MCF 10A (cell line): ENCODE data around the gene PCDHA2. TPM values are rescaled to one million over a fixed set of nuclear protein-coding genes. Genes with fewer than 3 reads are reported as not detected.
A peak's percentile ranks its signal among the peaks of the same experiment; 100 is the strongest.
"Not testable (repeated sequence)": the region's sequence is repeated elsewhere in the genome, so short reads cannot be mapped to it uniquely, and the experiment has no call there.

Experiments
- BruUV-seq: library from RNA; stranded (reverse); fragments of 400-500 nt; replicated peaks from 2 replicates; lab custom pipeline; 2021; lab: Mats Ljungman, UMichigan
- CTCF ChIA-PET: fragments of 300-600 bp; sonication (Branson Sonifier 250); formaldehyde crosslinking; extraction: SDS; loops from one replicate; lab custom pipeline; 2021; ENCODE audit warnings: antibody characterized with exemption, inconsistent platforms; lab: Yijun Ruan, JAX
- POLR2A ChIA-PET: fragments of 300-600, 350-650 bp; sonication (Branson Sonifier 250); formaldehyde crosslinking; extraction: SDS; loops from one replicate; lab custom pipeline; 2020; ENCODE audit warnings: antibody characterized with exemption, inconsistent platforms; lab: Yijun Ruan, JAX
- DNase-seq: peaks from one replicate; pipeline ENCODE4 v3.0.0-alpha.2; 2018; ENCODE audit not compliant: unreplicated experiment
- H3K27ac Mint-ChIP-seq: one replicate; pipeline ENCODE4 v1.8.0; 2022; ENCODE audit warnings: mild to moderate bottlenecking, low read depth, mixed read lengths; ENCODE audit not compliant: unreplicated experiment
- H3K27me3 Mint-ChIP-seq: one replicate; pipeline ENCODE4 v1.8.0; 2022; ENCODE audit warnings: mixed read lengths; ENCODE audit not compliant: insufficient read depth, unreplicated experiment
- H3K36me3 Mint-ChIP-seq: one replicate; pipeline ENCODE4 v1.8.0; 2022; ENCODE audit warnings: mild to moderate bottlenecking, moderate library complexity, mixed read lengths; ENCODE audit not compliant: insufficient read depth, unreplicated experiment
- H3K4me1 Mint-ChIP-seq: one replicate; pipeline ENCODE4 v1.8.0; 2022; ENCODE audit warnings: mixed read lengths; ENCODE audit not compliant: insufficient read depth, unreplicated experiment
- H3K4me3 Mint-ChIP-seq: one replicate; pipeline ENCODE4 v1.8.0; 2022; ENCODE audit warnings: mild to moderate bottlenecking, moderate library complexity, mixed read lengths; ENCODE audit not compliant: unreplicated experiment
- H3K9me3 Mint-ChIP-seq: one replicate; pipeline ENCODE4 v1.8.0; 2022; ENCODE audit warnings: mixed read lengths; ENCODE audit not compliant: unreplicated experiment
- intact Hi-C: fragments of 100-400 bp; cut with micrococcal nuclease; formaldehyde crosslinking; loops from 2 replicates; pipeline ENCODE4 v1.14.1; 2022
- total RNA-seq: library from RNA; stranded (reverse); gene quantifications from 2 replicates; pipeline ENCODE4 v1.2.3, GENCODE V29; 2022
- TF ChIP-seq, protein P1 (sequence below): fragments of 200-600 bp; IDR thresholded peaks from one replicate; pipeline ENCODE4 v1.8.0; 2022; ENCODE audit warnings: antibody characterized with exemption, mild to moderate bottlenecking; ENCODE audit not compliant: unreplicated experiment

PCDHA2 gene
- total RNA-seq, 1 experiment from 2014 or later, result not detected

DNA sequence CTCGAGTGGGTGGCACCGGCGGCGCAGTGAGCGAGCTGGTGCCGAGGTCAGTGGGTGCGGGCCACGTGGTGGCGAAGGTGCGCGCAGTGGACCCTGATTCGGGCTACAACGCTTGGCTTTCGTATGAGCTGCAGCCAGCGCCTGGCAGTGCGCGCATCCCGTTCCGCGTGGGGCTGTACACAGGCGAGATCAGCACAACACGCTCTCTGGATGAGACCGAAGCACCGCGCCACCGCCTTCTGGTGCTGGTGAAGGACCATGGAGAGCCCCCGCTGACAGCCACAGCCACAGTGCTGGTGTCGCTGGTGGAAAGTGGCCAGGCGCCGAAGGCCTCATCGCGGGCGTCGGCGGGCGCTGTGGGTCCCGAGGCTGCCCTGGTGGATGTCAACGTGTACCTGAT lies 28.8 kb downstream of the PCDHA2 start:
- Mint-ChIP-seq H3K36me3 (peaks cover 5% of the 10 kb centered on the region), H3K4me3 (no peak overlapping the region), H3K9me3 (no peaks in the 10 kb centered on the region), H3K27me3 (no peaks in the 10 kb centered on the region), H3K4me1 (no peaks in the 10 kb centered on the region), H3K27ac (no peak overlapping the region)
- ChIA-PET CTCF (no interaction called here), POLR2A (no interaction called here)
- TF ChIP-seq, protein P1, sequence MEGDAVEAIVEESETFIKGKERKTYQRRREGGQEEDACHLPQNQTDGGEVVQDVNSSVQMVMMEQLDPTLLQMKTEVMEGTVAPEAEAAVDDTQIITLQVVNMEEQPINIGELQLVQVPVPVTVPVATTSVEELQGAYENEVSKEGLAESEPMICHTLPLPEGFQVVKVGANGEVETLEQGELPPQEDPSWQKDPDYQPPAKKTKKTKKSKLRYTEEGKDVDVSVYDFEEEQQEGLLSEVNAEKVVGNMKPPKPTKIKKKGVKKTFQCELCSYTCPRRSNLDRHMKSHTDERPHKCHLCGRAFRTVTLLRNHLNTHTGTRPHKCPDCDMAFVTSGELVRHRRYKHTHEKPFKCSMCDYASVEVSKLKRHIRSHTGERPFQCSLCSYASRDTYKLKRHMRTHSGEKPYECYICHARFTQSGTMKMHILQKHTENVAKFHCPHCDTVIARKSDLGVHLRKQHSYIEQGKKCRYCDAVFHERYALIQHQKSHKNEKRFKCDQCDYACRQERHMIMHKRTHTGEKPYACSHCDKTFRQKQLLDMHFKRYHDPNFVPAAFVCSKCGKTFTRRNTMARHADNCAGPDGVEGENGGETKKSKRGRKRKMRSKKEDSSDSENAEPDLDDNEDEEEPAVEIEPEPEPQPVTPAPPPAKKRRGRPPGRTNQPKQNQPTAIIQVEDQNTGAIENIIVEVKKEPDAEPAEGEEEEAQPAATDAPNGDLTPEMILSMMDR, result no peak
- intact Hi-C loops, result no loop called here
- DNase-seq, result no peak
- BruUV-seq, result no TSS peak

DNA sequence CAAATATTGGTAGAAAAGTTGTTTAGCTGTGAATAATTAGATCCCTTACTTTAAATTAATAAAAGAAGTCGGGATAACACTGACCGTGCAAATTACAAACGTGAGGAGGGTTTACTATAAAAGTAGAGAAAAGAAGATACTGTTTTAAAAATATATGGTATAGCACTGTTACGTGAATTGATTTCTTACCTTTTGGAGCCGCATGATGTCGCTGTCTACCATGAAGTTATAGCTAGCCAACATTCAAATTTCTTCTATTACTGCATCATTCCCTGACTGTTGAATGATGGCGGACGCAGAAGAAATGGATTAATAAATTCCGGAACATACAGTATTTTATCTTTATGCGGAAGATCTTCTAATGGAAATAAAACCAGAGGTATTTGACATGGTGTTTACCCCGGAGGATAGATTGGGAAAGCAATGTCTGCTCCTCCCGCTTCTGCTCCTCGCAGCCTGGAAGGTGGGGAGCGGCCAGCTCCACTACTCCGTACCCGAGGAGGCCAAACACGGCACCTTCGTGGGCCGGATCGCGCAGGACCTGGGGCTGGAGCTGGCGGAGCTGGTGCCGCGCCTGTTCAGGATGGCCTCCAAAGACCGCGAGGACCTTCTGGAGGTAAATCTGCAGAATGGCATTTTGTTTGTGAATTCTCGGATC lies 33.2 kb downstream of the PCDHA2 start, which contains the start of gene PCDHA6:
TSS of gene PCDHA6 (plus strand) at position 257 of the 658 bp plus-strand sequence. CDS start at position 389, 132 bp downstream.
- BruUV-seq, result TSS peak; percentile 39
- DNase-seq, result peak; percentile 48
- H3K9me3 Mint-ChIP-seq, result peaks cover 4% of the 10 kb centered on the region

DNA sequence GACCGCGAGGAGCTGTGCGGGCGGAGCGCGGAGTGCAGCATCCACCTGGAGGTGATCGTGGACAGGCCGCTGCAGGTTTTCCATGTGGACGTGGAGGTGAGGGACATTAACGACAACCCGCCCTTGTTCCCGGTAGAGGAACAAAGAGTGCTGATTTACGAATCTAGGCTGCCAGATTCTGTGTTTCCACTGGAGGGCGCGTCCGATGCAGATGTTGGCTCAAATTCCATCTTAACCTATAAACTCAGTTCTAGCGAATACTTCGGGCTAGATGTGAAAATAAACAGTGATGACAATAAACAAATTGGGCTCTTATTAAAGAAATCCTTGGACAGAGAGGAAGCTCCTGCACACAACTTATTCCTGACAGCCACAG lies 33.7 kb downstream of the PCDHA2 start:
- CTCF ChIA-PET, result interaction anchor here (0.8 to 3.8 kb wide), 7 partner anchors 10 to 735 kb away, joined by 3 to 27 read pairs (median 5); partner anchors contain the start of gene PCDHA4

More for the DNA sequence above, 33.2 kb downstream of the PCDHA2 start, which contains the start of gene PCDHA6:
- peak within 1 kb of the TSS; percentile 81 for H3K4me3 Mint-ChIP-seq
- TF ChIP-seq, protein P1, result peak; percentile 37
- intact Hi-C loops, result loop anchor here (1.0 kb wide), 1 partner anchor 213 kb away; no protein-coding TSS in a partner anchor
- CTCF ChIA-PET, result interaction anchor here (0.6 to 3.8 kb wide), 10 partner anchors 9 to 773 kb away, joined by 3 to 27 read pairs (median 4); partner anchors contain the start of gene PCDHA4
- H3K27me3 Mint-ChIP-seq, result no peaks in the 10 kb centered on the region
- peaks cover 5% of the 10 kb centered on the region for H3K36me3 Mint-ChIP-seq
- POLR2A ChIA-PET, result interaction anchor here (1.2 to 2.6 kb wide), 3 partner anchors 20 to 221 kb away, joined by 3 to 19 read pairs (median 8); no protein-coding TSS in a partner anchor
- H3K27ac Mint-ChIP-seq, result no peak within 1 kb of the TSS
- H3K4me1 Mint-ChIP-seq, result no peaks in the 10 kb centered on the region

DNA sequence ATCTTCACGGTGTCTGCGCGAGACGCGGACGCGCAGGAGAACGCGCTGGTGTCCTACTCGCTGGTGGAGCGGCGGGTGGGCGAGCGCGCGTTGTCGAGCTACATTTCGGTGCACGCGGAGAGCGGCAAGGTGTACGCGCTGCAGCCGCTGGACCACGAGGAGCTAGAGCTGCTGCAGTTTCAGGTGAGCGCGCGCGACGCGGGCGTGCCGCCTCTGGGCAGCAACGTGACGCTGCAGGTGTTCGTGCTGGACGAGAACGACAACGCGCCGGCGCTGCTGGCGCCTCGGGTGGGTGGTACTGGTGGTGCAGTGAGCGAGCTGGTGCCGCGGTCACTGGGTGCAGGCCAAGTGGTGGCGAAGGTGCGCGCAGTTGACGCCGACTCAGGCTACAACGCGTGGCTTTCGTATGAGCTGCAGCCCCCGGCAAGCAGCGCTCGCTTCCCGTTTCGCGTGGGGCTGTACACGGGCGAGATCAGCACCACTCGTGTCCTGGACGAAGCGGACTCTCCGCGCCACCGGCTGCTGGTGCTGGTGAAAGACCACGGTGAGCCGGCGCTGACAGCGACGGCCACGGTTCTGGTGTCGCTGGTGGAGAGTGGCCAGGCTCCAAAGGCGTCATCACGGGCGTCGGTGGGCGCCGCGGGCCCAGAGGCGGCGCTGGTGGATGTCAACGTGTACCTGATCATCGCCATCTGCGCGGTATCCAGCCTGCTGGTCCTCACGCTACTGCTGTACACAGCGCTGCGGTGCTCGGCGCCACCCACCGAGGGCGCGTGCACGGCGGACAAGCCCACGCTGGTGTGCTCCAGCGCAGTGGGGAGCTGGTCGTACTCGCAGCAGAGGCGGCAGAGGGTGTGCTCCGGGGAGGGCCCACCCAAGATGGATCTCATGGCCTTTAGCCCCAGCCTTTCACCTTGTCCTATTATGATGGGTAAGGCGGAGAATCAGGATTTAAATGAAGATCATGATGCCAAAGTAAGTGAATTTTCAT lies 35.2 kb downstream of the PCDHA2 start:
- H3K9me3 Mint-ChIP-seq, H3K4me3 Mint-ChIP-seq, H3K27me3 Mint-ChIP-seq, H3K27ac Mint-ChIP-seq, DNase-seq, intact Hi-C loops, H3K4me1 Mint-ChIP-seq, BruUV-seq, POLR2A ChIA-PET, H3K36me3 Mint-ChIP-seq: not testable (repeated sequence)
- CTCF ChIA-PET, result interaction anchor here (2.3 kb wide), 1 partner anchor 23 kb away, joined by 15 read pairs; the partner anchor contains the start of gene PCDHA4

More for the DNA sequence above, 33.7 kb downstream of the PCDHA2 start:
- no peaks in the 10 kb centered on the region for H3K27me3 Mint-ChIP-seq
- H3K4me1 Mint-ChIP-seq, result no peaks in the 10 kb centered on the region
- TF ChIP-seq, protein P1, result peak; percentile 15
- intact Hi-C loops, result no loop called here
- BruUV-seq, result no TSS peak
- H3K4me3 Mint-ChIP-seq, result peak overlapping the region; percentile 81
- DNase-seq, result peak; percentile 8
- no peak overlapping the region for H3K27ac Mint-ChIP-seq
- peaks cover 5% of the 10 kb centered on the region for H3K36me3 Mint-ChIP-seq
- peaks cover 9% of the 10 kb centered on the region for H3K9me3 Mint-ChIP-seq
- POLR2A ChIA-PET, result interaction anchor here (1.2 to 2.6 kb wide), 3 partner anchors 21 to 221 kb away, joined by 3 to 19 read pairs (median 8); no protein-coding TSS in a partner anchor
